ENCODE results near the gene CCDC192.

GRCh38 chr5:127967323-127967982 is 264.3 kb downstream of the CCDC192 start:
- TF ChIP-seq PATZ1 (CRISPR knock-in tag; IDR thresholded peaks at IDR 0.05; ENCODE audit: borderline replicate concordance), result no peak
- TF ChIP-seq CSRNP3 (CRISPR knock-in tag; IDR thresholded peaks at IDR 0.05), result no peak
- TF ChIP-seq ZFP30 (CRISPR knock-in tag; IDR thresholded peaks at IDR 0.05), result no peak
- TF ChIP-seq ARNTL (CRISPR knock-in tag; IDR thresholded peaks at IDR 0.05; ENCODE audit: borderline replicate concordance, low read depth), result no peak
- TF ChIP-seq RARB (CRISPR knock-in tag; IDR thresholded peaks at IDR 0.05), result no peak
- no peak for TF ChIP-seq SNAI2 (CRISPR knock-in tag; IDR thresholded peaks at IDR 0.05)
- TF ChIP-seq ISL1 (CRISPR knock-in tag; IDR thresholded peaks at IDR 0.05), result no peak
- no peak for TF ChIP-seq PPARA (CRISPR knock-in tag; IDR thresholded peaks at IDR 0.05; ENCODE audit: borderline replicate concordance)

All from SK-N-SH treated with all-trans-retinoic acid at 6 μM for 48 hours (cell line).